ENCODE results near the gene MEGF6. TPM values are rescaled to one million over a fixed set of nuclear protein-coding genes. Genes with fewer than 3 reads are reported as not detected.

MEGF6 gene
- total and polyA plus RNA-seq, 2 donors = 9.6 to 35.2 TPM

- Histone ChIP-seq H3K27me3 (ENCODE audit: control insufficient read depth in 2 of 2, insufficient read depth in 1 of 2, low read length in 1 of 2) (peaks cover 8 to 40% of the 10 kb centered on the region in 2 donors), H3K36me3 (ENCODE audit: control insufficient read depth in 2 of 2, insufficient read depth in 2 of 2, low read length in 1 of 2) (no peaks in the 10 kb centered on the region), H3K27ac (ENCODE audit: low read depth in 1 of 2, low read length in 1 of 2) (no peak overlapping the region), H3K4me1 (ENCODE audit: control insufficient read depth in 2 of 2, insufficient read depth in 2 of 2, low read length in 2 of 2) (peaks cover 0 to 9% of the 10 kb centered on the region in 2 donors), H3K9me3 (ENCODE audit: control insufficient read depth in 2 of 2, insufficient read depth in 1 of 2, low read length in 1 of 2) (peaks cover 0 to 3% of the 10 kb centered on the region in 2 donors), H3K4me3 (ENCODE audit: low read length in 2 of 2) (no peak overlapping the region)
- no peak for DNase-seq (ENCODE audit: low read depth in 6 of 9, low spot score in 9 of 9)
- WGBS = 80% methylated on average over 12 of the region's 12 CpGs
Measured at GRCh38 chr1:3450983-3451382, 160.3 kb downstream of the MEGF6 start.

DNA sequence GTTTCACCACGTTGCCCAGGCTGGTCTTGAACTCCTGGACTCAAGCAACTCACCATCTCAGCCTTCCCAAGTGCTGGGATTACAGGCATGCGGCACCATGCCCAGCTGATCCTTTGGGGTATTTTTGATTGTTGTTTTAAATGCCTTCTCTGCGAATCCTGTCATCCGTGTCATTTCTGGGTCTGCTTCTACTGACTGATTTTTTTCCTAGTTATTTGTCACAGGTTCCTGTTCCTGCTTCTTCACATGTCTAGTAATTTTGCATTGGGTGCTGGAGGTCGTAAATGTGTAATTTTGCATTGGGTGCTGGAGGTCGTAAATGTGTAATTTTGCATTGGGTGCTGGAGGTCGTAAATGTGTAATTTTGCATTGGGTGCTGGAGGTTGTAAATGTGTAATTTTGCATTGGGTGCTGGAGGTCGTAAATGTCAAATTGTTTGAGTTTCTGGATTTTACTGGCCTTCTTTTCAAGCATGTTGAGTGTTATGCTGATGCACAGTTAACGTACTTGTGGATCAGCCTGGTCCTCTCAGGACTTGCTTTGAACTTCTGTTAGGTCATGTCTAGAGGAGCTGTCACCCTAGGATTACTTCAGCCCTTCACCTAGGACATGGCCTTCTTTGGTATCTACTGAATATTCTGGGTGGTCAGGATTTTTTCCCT, 161.0 kb downstream of the MEGF6 start:
- peaks cover 0 to 3% of the 10 kb centered on the region in 2 donors for H3K9me3 ChIP-seq (ENCODE audit: control insufficient read depth in 2 of 2, insufficient read depth in 1 of 2, low read length in 1 of 2)
- no peak for DNase-seq (ENCODE audit: low read depth in 6 of 9, low spot score in 9 of 9)
- no peak overlapping the region for H3K27ac ChIP-seq (ENCODE audit: low read depth in 1 of 2, low read length in 1 of 2)
- 94% methylated on average over 9 of the region's 9 CpGs for WGBS
- H3K4me1 ChIP-seq (ENCODE audit: control insufficient read depth in 2 of 2, insufficient read depth in 2 of 2, low read length in 2 of 2) = peaks cover 0 to 9% of the 10 kb centered on the region in 2 donors
- peaks cover 8 to 34% of the 10 kb centered on the region in 2 donors for H3K27me3 ChIP-seq (ENCODE audit: control insufficient read depth in 2 of 2, insufficient read depth in 1 of 2, low read length in 1 of 2)
- H3K36me3 ChIP-seq (ENCODE audit: control insufficient read depth in 2 of 2, insufficient read depth in 2 of 2, low read length in 1 of 2) = no peaks in the 10 kb centered on the region
- H3K4me3 ChIP-seq (ENCODE audit: low read length in 2 of 2) = no peak overlapping the region

DNA sequence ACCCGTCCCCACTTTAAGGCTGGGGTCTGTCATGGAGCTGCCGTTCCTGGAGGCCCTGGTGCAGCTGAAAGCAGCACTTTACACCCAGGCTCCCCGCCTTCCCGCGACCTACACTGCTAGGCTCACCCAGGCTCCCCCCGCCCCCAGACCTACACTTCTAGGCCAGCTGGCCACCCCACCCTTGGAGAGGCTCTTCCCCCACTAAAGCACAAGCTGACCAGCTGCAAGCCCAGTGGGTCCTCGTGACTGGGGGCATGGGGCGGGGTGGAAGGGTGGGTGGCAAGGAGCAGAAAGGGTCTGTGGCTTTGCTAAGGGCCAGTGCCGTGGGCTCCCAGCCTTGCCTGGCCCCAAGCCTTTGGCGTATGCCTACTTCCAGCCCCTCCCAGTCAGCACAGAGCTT, 166.6 kb downstream of the MEGF6 start:
- no peak for DNase-seq (ENCODE audit: low read depth in 6 of 9, low spot score in 9 of 9)
- WGBS = 83% methylated on average over 10 of the region's 10 CpGs
- Histone ChIP-seq H3K4me1 (ENCODE audit: control insufficient read depth in 2 of 2, insufficient read depth in 2 of 2, low read length in 2 of 2) (no peaks in the 10 kb centered on the region), H3K36me3 (ENCODE audit: control insufficient read depth in 2 of 2, insufficient read depth in 2 of 2, low read length in 1 of 2) (no peaks in the 10 kb centered on the region), H3K9me3 (ENCODE audit: control insufficient read depth in 2 of 2, insufficient read depth in 1 of 2, low read length in 1 of 2) (peaks cover 0 to 3% of the 10 kb centered on the region in 2 donors), H3K4me3 (ENCODE audit: low read length in 2 of 2) (no peak overlapping the region), H3K27me3 (ENCODE audit: control insufficient read depth in 2 of 2, insufficient read depth in 1 of 2, low read length in 1 of 2) (peaks cover 0 to 11% of the 10 kb centered on the region in 2 donors), H3K27ac (ENCODE audit: low read depth in 1 of 2, low read length in 1 of 2) (no peak overlapping the region)

DNA sequence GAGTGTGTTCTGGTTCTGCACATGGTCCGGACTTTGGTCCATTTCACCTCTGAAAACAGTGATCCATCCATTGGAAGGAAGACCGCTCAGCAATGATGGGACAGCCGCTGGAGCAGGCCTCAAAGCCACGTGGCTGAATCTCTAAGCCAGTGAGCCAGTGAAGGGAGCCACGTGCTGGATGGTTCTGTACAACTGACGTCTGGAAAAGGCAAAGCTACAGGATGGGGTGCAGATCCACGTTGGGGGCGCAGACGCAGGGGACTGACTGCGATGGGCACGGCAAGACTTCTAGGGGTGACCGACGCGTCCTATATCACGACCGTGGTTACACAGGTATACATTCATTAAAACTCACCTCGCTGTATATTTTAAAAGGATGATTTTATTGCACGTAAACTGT, 167.0 kb downstream of the MEGF6 start:
- DNase-seq (ENCODE audit: low read depth in 6 of 9, low spot score in 9 of 9) = no peak
- no peak overlapping the region for H3K27ac ChIP-seq (ENCODE audit: low read depth in 1 of 2, low read length in 1 of 2)
- peaks cover 0 to 3% of the 10 kb centered on the region in 2 donors for H3K9me3 ChIP-seq (ENCODE audit: control insufficient read depth in 2 of 2, insufficient read depth in 1 of 2, low read length in 1 of 2)
- H3K4me3 ChIP-seq (ENCODE audit: low read length in 2 of 2) = no peak overlapping the region
- H3K27me3 ChIP-seq (ENCODE audit: control insufficient read depth in 2 of 2, insufficient read depth in 1 of 2, low read length in 1 of 2) = peaks cover 0 to 11% of the 10 kb centered on the region in 2 donors
- 95% methylated on average over 18 of the region's 18 CpGs for WGBS
- H3K36me3 ChIP-seq (ENCODE audit: control insufficient read depth in 2 of 2, insufficient read depth in 2 of 2, low read length in 1 of 2) = no peaks in the 10 kb centered on the region
- no peaks in the 10 kb centered on the region for H3K4me1 ChIP-seq (ENCODE audit: control insufficient read depth in 2 of 2, insufficient read depth in 2 of 2, low read length in 2 of 2)

GRCh38 chr1:3443807-3444206, 167.5 kb downstream of the MEGF6 start:
- peaks cover 0 to 3% of the 10 kb centered on the region in 2 donors for H3K9me3 ChIP-seq (ENCODE audit: control insufficient read depth in 2 of 2, insufficient read depth in 1 of 2, low read length in 1 of 2)
- DNase-seq (ENCODE audit: low read depth in 6 of 9, low spot score in 9 of 9) = no peak
- no peaks in the 10 kb centered on the region for H3K36me3 ChIP-seq (ENCODE audit: control insufficient read depth in 2 of 2, insufficient read depth in 2 of 2, low read length in 1 of 2)
- H3K4me3 ChIP-seq (ENCODE audit: low read length in 2 of 2) = no peak overlapping the region
- no peaks in the 10 kb centered on the region for H3K4me1 ChIP-seq (ENCODE audit: control insufficient read depth in 2 of 2, insufficient read depth in 2 of 2, low read length in 2 of 2)
- 94% methylated on average over 7 of the region's 7 CpGs for WGBS
- no peak overlapping the region for H3K27ac ChIP-seq (ENCODE audit: low read depth in 1 of 2, low read length in 1 of 2)
- H3K27me3 ChIP-seq (ENCODE audit: control insufficient read depth in 2 of 2, insufficient read depth in 1 of 2, low read length in 1 of 2) = peaks cover 0 to 11% of the 10 kb centered on the region in 2 donors

GRCh38 chr1:3442901-3443300, 168.4 kb downstream of the MEGF6 start:
- H3K36me3 ChIP-seq (ENCODE audit: control insufficient read depth in 2 of 2, insufficient read depth in 2 of 2, low read length in 1 of 2) = no peaks in the 10 kb centered on the region
- no peak for DNase-seq (ENCODE audit: low read depth in 6 of 9, low spot score in 9 of 9)
- H3K9me3 ChIP-seq (ENCODE audit: control insufficient read depth in 2 of 2, insufficient read depth in 1 of 2, low read length in 1 of 2) = peaks cover 0 to 3% of the 10 kb centered on the region in 2 donors
- H3K4me3 ChIP-seq (ENCODE audit: low read length in 2 of 2) = no peak overlapping the region
- H3K27me3 ChIP-seq (ENCODE audit: control insufficient read depth in 2 of 2, insufficient read depth in 1 of 2, low read length in 1 of 2) = peaks cover 0 to 11% of the 10 kb centered on the region in 2 donors
- 92% methylated on average over 12 of the region's 12 CpGs for WGBS
- H3K4me1 ChIP-seq (ENCODE audit: control insufficient read depth in 2 of 2, insufficient read depth in 2 of 2, low read length in 2 of 2) = no peaks in the 10 kb centered on the region
- H3K27ac ChIP-seq (ENCODE audit: low read depth in 1 of 2, low read length in 1 of 2) = no peak overlapping the region

DNA sequence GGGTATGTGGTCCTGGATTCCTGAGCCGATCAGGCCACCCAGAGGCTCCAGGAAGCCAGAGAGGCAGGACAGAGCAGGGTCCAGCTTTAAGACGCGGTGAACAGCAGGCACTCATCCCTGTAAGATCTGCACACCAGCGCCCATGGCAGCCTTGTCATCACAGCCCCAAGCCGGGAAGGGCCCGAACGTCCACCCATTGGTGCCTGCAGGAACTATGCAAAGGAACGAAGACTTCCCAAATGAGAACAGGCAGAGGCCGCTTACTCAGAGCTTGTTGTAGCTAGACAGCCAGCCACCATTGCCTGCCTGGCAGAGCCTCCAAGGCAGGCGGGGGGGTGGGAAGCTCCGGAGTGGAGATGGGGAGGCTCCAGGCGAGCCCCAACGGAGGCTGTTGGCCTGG, 169.0 kb downstream of the MEGF6 start:
- H3K4me3 ChIP-seq (ENCODE audit: low read length in 2 of 2) = no peak overlapping the region
- no peaks in the 10 kb centered on the region for H3K4me1 ChIP-seq (ENCODE audit: control insufficient read depth in 2 of 2, insufficient read depth in 2 of 2, low read length in 2 of 2)
- H3K36me3 ChIP-seq (ENCODE audit: control insufficient read depth in 2 of 2, insufficient read depth in 2 of 2, low read length in 1 of 2) = no peaks in the 10 kb centered on the region
- H3K9me3 ChIP-seq (ENCODE audit: control insufficient read depth in 2 of 2, insufficient read depth in 1 of 2, low read length in 1 of 2) = peaks cover 0 to 3% of the 10 kb centered on the region in 2 donors
- DNase-seq (ENCODE audit: low read depth in 6 of 9, low spot score in 9 of 9) = no peak
- no peak overlapping the region for H3K27ac ChIP-seq (ENCODE audit: low read depth in 1 of 2, low read length in 1 of 2)
- H3K27me3 ChIP-seq (ENCODE audit: control insufficient read depth in 2 of 2, insufficient read depth in 1 of 2, low read length in 1 of 2) = peaks cover 0 to 11% of the 10 kb centered on the region in 2 donors
- WGBS = 85% methylated on average over 13 of the region's 13 CpGs

GRCh38 chr1:3441880-3442279, 169.4 kb downstream of the MEGF6 start:
- DNase-seq (ENCODE audit: low read depth in 6 of 9, low spot score in 9 of 9) = no peak
- peaks cover 0 to 11% of the 10 kb centered on the region in 2 donors for H3K27me3 ChIP-seq (ENCODE audit: control insufficient read depth in 2 of 2, insufficient read depth in 1 of 2, low read length in 1 of 2)
- H3K9me3 ChIP-seq (ENCODE audit: control insufficient read depth in 2 of 2, insufficient read depth in 1 of 2, low read length in 1 of 2) = peaks cover 0 to 3% of the 10 kb centered on the region in 2 donors
- no peak overlapping the region for H3K4me3 ChIP-seq (ENCODE audit: low read length in 2 of 2)
- H3K4me1 ChIP-seq (ENCODE audit: control insufficient read depth in 2 of 2, insufficient read depth in 2 of 2, low read length in 2 of 2) = no peaks in the 10 kb centered on the region
- 91% methylated on average over 8 of the region's 8 CpGs for WGBS
- H3K27ac ChIP-seq (ENCODE audit: low read depth in 1 of 2, low read length in 1 of 2) = no peak overlapping the region
- no peaks in the 10 kb centered on the region for H3K36me3 ChIP-seq (ENCODE audit: control insufficient read depth in 2 of 2, insufficient read depth in 2 of 2, low read length in 1 of 2)

DNA sequence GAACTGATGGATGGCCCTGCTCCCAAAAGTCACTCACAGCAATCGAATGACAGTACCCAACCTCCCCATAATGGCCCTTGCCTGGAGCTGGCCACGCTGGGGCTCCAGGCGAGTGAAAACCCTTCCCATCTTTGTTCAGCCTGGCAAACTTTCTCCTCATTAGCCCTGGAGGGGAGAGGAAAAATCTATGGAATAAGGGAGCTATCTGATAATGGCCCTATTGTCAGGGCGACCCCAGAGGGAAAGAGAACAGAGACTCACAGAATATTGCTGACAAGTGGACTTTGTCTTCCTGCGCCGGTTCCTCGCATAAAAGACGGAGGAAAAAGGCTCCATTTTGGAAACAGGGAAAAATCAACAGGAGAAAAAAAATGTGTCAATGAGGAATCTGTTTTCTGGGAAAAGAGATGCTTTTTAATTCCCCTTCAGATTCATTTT, 169.9 kb downstream of the MEGF6 start:
- H3K27me3 ChIP-seq (ENCODE audit: control insufficient read depth in 2 of 2, insufficient read depth in 1 of 2, low read length in 1 of 2) = peaks cover 0 to 11% of the 10 kb centered on the region in 2 donors
- peaks cover 0 to 4% of the 10 kb centered on the region in 2 donors for H3K9me3 ChIP-seq (ENCODE audit: control insufficient read depth in 2 of 2, insufficient read depth in 1 of 2, low read length in 1 of 2)
- no peaks in the 10 kb centered on the region for H3K4me1 ChIP-seq (ENCODE audit: control insufficient read depth in 2 of 2, insufficient read depth in 2 of 2, low read length in 2 of 2)
- WGBS = 88% methylated on average over 8 of the region's 8 CpGs
- H3K36me3 ChIP-seq (ENCODE audit: control insufficient read depth in 2 of 2, insufficient read depth in 2 of 2, low read length in 1 of 2) = no peaks in the 10 kb centered on the region
- H3K27ac ChIP-seq (ENCODE audit: low read depth in 1 of 2, low read length in 1 of 2) = no peak overlapping the region
- no peak for DNase-seq (ENCODE audit: low read depth in 6 of 9, low spot score in 9 of 9)
- no peak overlapping the region for H3K4me3 ChIP-seq (ENCODE audit: low read length in 2 of 2)

Data from thymus (tissue), 11 donors.